Body of pancreas (tissue), 4 donors: ENCODE data around the gene OR51A4. TPM values are rescaled to one million over a fixed set of nuclear protein-coding genes. Genes with fewer than 3 reads are reported as not detected.

Experiments
- ATAC-seq: fragments of 150-250 bp; one replicate; pipeline ENCODE4 v1.9.1; 2016
- DNase-seq, 4 donors: peaks; one replicate each; pipeline ENCODE4 v3.0.0-alpha.2; 2019
- H3K27ac ChIP-seq, 4 donors: fragments of 200-600 bp; sonication (generic); 1 replicate in 3 of 4; 2 replicates in 1 of 4; pipeline versions ENCODE4 v1.5.1 to v1.6.1; 2016 to 2019; ENCODE audit warnings: mild to moderate bottlenecking in 1 of 4, mixed read lengths in 1 of 4, moderate library complexity in 1 of 4
- H3K27me3 ChIP-seq, 2 donors: fragments of 200-600 bp; sonication (generic); one replicate each; pipeline ENCODE4 v1.6.0; 2016; ENCODE audit warnings: mild to moderate bottlenecking in 1 of 2
- H3K36me3 ChIP-seq, 2 donors: fragments of 200-600 bp; sonication (generic); replicated peaks in 1 of 2; 2 replicates each; pipeline ENCODE4 v1.5.1; 2016; ENCODE audit warnings: low read depth in 2 of 2; ENCODE audit not compliant: insufficient read depth in 1 of 2
- H3K4me1 ChIP-seq: fragments of 200-600 bp; sonication (generic); one replicate; pipeline ENCODE4 v1.6.0; 2016
- H3K4me3 ChIP-seq, 2 donors: fragments of 200-600 bp; sonication (generic); 1 replicate in 1 of 2; 2 replicates in 1 of 2; pipeline ENCODE4 v1.5.1; 2016 to 2019
- H3K9me3 ChIP-seq, 3 donors: fragments of 200-600 bp; sonication (generic); 1 replicate in 2 of 3; 2 replicates in 1 of 3; pipeline ENCODE4 v1.5.1; 2016
- POLR2A ChIP-seq, 3 donors: fragments of 450-650 bp; IDR thresholded peaks; one replicate each; pipeline ENCODE4 v1.6.1; 2016; ENCODE audit warnings: antibody characterized with exemption in 3 of 3, mild to moderate bottlenecking in 2 of 3
- intact Hi-C: fragments of 100-400 bp; cut with DNase I; formaldehyde crosslinking; loops from one replicate; pipeline ENCODE4 v1.15.1; 2023
- total RNA-seq, 2 donors: library from RNA; depleted of rRNA; stranded (reverse); fragments of >200 nt; gene quantifications; one replicate each; pipeline ENCODE4 v1.1.0, GENCODE V29; 2016
- TF ChIP-seq, protein P1 (sequence below), 7 experiments: fragments of 450-650 bp in 4 of 7; fragments of 200-600 bp in 3 of 7; sonication (generic) in 3 of 7; IDR thresholded peaks; one replicate each; pipeline ENCODE4 v1.5.1; 2016 to 2019; ENCODE audit warnings: antibody characterized with exemption in 7 of 7

Gene OR51A4
- total RNA-seq, 2 donors from 2014 or later = not detected

DNA sequence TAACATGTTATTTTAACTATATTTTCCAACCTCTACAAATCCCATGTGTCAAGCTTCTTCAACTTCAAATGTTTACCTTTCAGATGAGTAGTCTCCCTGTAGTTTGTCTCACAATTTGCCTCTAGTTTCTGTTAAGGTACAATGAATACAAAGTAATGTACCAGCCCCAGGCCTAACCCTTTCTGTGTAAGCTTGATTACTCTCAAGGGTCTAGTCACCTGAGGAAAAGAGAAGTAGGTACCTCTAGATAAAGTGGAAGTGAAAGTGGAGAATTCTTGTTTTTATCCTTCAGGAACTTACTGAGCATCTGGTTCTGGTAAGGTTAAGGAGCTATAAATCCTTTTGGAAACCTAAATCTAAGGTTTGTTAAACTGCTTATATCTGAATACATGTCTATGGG is 43.9 kb downstream of the OR51A4 start, which contains the start of gene OR51A7:
TSS of gene OR51A7 (plus strand) at position 300 of the 400 bp plus-strand sequence. CDS start 3,587 bp downstream, outside the sequence.
- no peaks in the 10 kb centered on the region for H3K36me3 ChIP-seq
- no peak for DNase-seq
- no peak within 1 kb of the TSS for H3K4me3 ChIP-seq
- H3K27me3 ChIP-seq = no peaks in the 10 kb centered on the region
- TF ChIP-seq POLR2A (IDR thresholded peaks at IDR 0.05) = no peak
- TF ChIP-seq, protein P1, sequence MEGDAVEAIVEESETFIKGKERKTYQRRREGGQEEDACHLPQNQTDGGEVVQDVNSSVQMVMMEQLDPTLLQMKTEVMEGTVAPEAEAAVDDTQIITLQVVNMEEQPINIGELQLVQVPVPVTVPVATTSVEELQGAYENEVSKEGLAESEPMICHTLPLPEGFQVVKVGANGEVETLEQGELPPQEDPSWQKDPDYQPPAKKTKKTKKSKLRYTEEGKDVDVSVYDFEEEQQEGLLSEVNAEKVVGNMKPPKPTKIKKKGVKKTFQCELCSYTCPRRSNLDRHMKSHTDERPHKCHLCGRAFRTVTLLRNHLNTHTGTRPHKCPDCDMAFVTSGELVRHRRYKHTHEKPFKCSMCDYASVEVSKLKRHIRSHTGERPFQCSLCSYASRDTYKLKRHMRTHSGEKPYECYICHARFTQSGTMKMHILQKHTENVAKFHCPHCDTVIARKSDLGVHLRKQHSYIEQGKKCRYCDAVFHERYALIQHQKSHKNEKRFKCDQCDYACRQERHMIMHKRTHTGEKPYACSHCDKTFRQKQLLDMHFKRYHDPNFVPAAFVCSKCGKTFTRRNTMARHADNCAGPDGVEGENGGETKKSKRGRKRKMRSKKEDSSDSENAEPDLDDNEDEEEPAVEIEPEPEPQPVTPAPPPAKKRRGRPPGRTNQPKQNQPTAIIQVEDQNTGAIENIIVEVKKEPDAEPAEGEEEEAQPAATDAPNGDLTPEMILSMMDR (IDR thresholded peaks at IDR 0.05) = no peak
- ATAC-seq = no peak
- H3K4me1 ChIP-seq = no peaks in the 10 kb centered on the region
- intact Hi-C loops = no loop called here
- no peaks in the 10 kb centered on the region for H3K9me3 ChIP-seq
- no peak within 1 kb of the TSS for H3K27ac ChIP-seq

Other genes starting within 250 kb of the OR51A4 start
- gene OR51E2, start 249.8 kb downstream of the OR51A4 start, total RNA-seq = not detected
- gene MMP26, start 242.8 kb downstream of the OR51A4 start, total RNA-seq = not detected
- not detected for gene OR51F1, start 177.7 kb downstream of the OR51A4 start, total RNA-seq
- not detected for gene OR52R1, start 143.2 kb downstream of the OR51A4 start, total RNA-seq
- gene OR51F2, start 126.3 kb downstream of the OR51A4 start, total RNA-seq = not detected
- not detected for gene OR51S1, start 98.4 kb downstream of the OR51A4 start, total RNA-seq
- gene OR51T1, start 65.7 kb downstream of the OR51A4 start, total RNA-seq = not detected
- not detected for gene OR51A7, start 43.8 kb downstream of the OR51A4 start, total RNA-seq
- gene OR51G2, start 28.3 kb downstream of the OR51A4 start, total RNA-seq = not detected
- gene OR51G1, start 23.3 kb downstream of the OR51A4 start, total RNA-seq = not detected
- gene OR51A2, start 8.1 kb upstream of the OR51A4 start, total RNA-seq = not detected
- gene OR51L1, start 47.2 kb upstream of the OR51A4 start, total RNA-seq = not detected
- gene OR52J3, start 98.9 kb upstream of the OR51A4 start, total RNA-seq = not detected
- gene OR52E2, start 112.0 kb upstream of the OR51A4 start, total RNA-seq = not detected
- gene OR52E1, start 122.0 kb upstream of the OR51A4 start, total RNA-seq = not detected
- not detected for gene OR52A5, start 190.8 kb upstream of the OR51A4 start, total RNA-seq
- not detected for gene OR52A1, start 207.2 kb upstream of the OR51A4 start, total RNA-seq